GM12801 (cell line): ENCODE results near the gene TCF7L2.

Experiments used
- CTCF ChIP-seq: IDR thresholded peaks from one replicate; pipeline ENCODE4 v1.5.1; 2011; ENCODE audit warnings: control low read depth; ENCODE audit not compliant: insufficient read length; ENCODE audit errors: extremely low read depth

The TCF7L2 gene

GRCh38 chr10:112913255-112913654 is 36.8 kb upstream of the TCF7L2 start:
- no peak for TF ChIP-seq CTCF

GRCh38 chr10:112913661-112914287 is 36.3 kb upstream of the TCF7L2 start:
- TF ChIP-seq CTCF = no peak

GRCh38 chr10:112914288-112914952 is 35.6 kb upstream of the TCF7L2 start:
- TF ChIP-seq CTCF = no peak

GRCh38 chr10:112915590-112916572 is 34.2 kb upstream of the TCF7L2 start:
- no peak for TF ChIP-seq CTCF

- no peak for TF ChIP-seq CTCF
Observed at GRCh38 chr10:112917681-112918080, 32.4 kb upstream of the TCF7L2 start.

- no peak for TF ChIP-seq CTCF
Observed at GRCh38 chr10:112918771-112919170, 31.3 kb upstream of the TCF7L2 start.

- no peak for TF ChIP-seq CTCF
Observed at GRCh38 chr10:112919721-112920120, 30.3 kb upstream of the TCF7L2 start.
